Fibroblast of the conjunctiva (primary cell): ENCODE results near the gene SHLD2.
"Not testable (repeated sequence)": the region's sequence is repeated elsewhere in the genome, so short reads cannot be mapped to it uniquely, and the experiment has no call there.

ENCODE experiments used
- DNase-seq: peaks from one replicate; pipeline ENCODE4 v3.0.0-alpha.2; 2010; ENCODE audit warnings: low read depth

Gene SHLD2

GRCh38 chr10:87085537-87085936 is 9.5 kb upstream of the SHLD2 start:
- DNase-seq = no peak

- DNase-seq = no peak
Observed at GRCh38 chr10:87089746-87090145, 5.3 kb upstream of the SHLD2 start.

GRCh38 chr10:87090779-87091178 is 4.2 kb upstream of the SHLD2 start:
- no peak for DNase-seq

GRCh38 chr10:87092376-87092860 is 2.6 kb upstream of the SHLD2 start:
- DNase-seq = peak; percentile 55

- peak; percentile 26 for DNase-seq
Observed at GRCh38 chr10:87092861-87093631, 2.0 kb upstream of the SHLD2 start.

GRCh38 chr10:87093632-87094372 is 1.2 kb upstream of the SHLD2 start:
- DNase-seq = no peak

- DNase-seq = peak; percentile 62
Observed at GRCh38 chr10:87095236-87095945, 385 bp downstream of the SHLD2 start.

GRCh38 chr10:87101996-87102395 is 7.0 kb downstream of the SHLD2 start:
- no peak for DNase-seq

- DNase-seq = not testable (repeated sequence)
Observed at GRCh38 chr10:87104727-87105126, 9.7 kb downstream of the SHLD2 start.

- DNase-seq = no peak
Observed at GRCh38 chr10:87105446-87106124, 10.6 kb downstream of the SHLD2 start.

GRCh38 chr10:87118122-87118521 is 23.1 kb downstream of the SHLD2 start:
- DNase-seq = not testable (repeated sequence)

- not testable (repeated sequence) for DNase-seq
Observed at GRCh38 chr10:87119029-87119428, 24.0 kb downstream of the SHLD2 start.

- DNase-seq = not testable (repeated sequence)
Observed at GRCh38 chr10:87123351-87123750, 28.3 kb downstream of the SHLD2 start.

GRCh38 chr10:87127048-87127447 is 32.0 kb downstream of the SHLD2 start:
- not testable (repeated sequence) for DNase-seq

- DNase-seq = not testable (repeated sequence)
Observed at GRCh38 chr10:87127607-87128156, 32.7 kb downstream of the SHLD2 start.

GRCh38 chr10:87132176-87132575 is 37.2 kb downstream of the SHLD2 start:
- not testable (repeated sequence) for DNase-seq

- not testable (repeated sequence) for DNase-seq
Observed at GRCh38 chr10:87133936-87134335, 38.9 kb downstream of the SHLD2 start.

GRCh38 chr10:87134440-87134839 is 39.4 kb downstream of the SHLD2 start:
- DNase-seq = not testable (repeated sequence)

GRCh38 chr10:87137478-87137877 is 42.5 kb downstream of the SHLD2 start:
- DNase-seq = not testable (repeated sequence)

- peak; percentile 10 for DNase-seq
Observed at GRCh38 chr10:87142230-87143108, 47.5 kb downstream of the SHLD2 start.

- not testable (repeated sequence) for DNase-seq
Observed at GRCh38 chr10:87143109-87143418, 48.1 kb downstream of the SHLD2 start.
